Activated T-helper 2 cell treated with anti-CD3 and anti-CD28 coated beads, Interferon-gamma antibody, Interleukin-2, Interleukin-4, amounts not matched to agents 10 μg/mL and 5 μg/mL and 100 μg/mL, durations not matched to agents 14 hours and 24 hours and 36 hours (primary cell): ENCODE results near the gene ITPR3. TPM values are rescaled to one million over a fixed set of nuclear protein-coding genes. Genes with fewer than 3 reads are reported as not detected.

Source experiments
- DNase-seq: peaks from one replicate; pipeline ENCODE4 v3.0.0; 2021; ENCODE audit warnings: low spot score
- H3K27ac Mint-ChIP-seq: one replicate; pipeline ENCODE4 v1.8.0; 2021; ENCODE audit warnings: mixed read lengths
- H3K27me3 Mint-ChIP-seq: one replicate; pipeline ENCODE4 v1.8.0; 2021; ENCODE audit warnings: low read depth, mixed read lengths
- H3K36me3 Mint-ChIP-seq: one replicate; pipeline ENCODE4 v1.8.0; 2021; ENCODE audit warnings: low read depth, mixed read lengths
- H3K4me1 Mint-ChIP-seq: one replicate; pipeline ENCODE4 v1.8.0; 2021; ENCODE audit warnings: low read depth, mixed read lengths
- H3K4me3 Mint-ChIP-seq: one replicate; pipeline ENCODE4 v1.8.0; 2021; ENCODE audit warnings: low read depth, mild to moderate bottlenecking, moderate library complexity, mixed read lengths
- H3K9me3 Mint-ChIP-seq: one replicate; pipeline ENCODE4 v1.8.0; 2021; ENCODE audit warnings: mixed read lengths
- intact Hi-C: fragments of 100-400 bp; cut with micrococcal nuclease; formaldehyde crosslinking; loops from one replicate; pipeline ENCODE4 v1.15.1; 2023
- total RNA-seq: library from RNA; stranded (reverse); gene quantifications from 2 replicates; pipeline ENCODE4 v1.2.3, GENCODE V29; 2022

The ITPR3 gene
- total RNA-seq, 1 donor from 2014 or later = 41.7 TPM

GRCh38 chr6:33731035-33731434, 109.9 kb downstream of the ITPR3 start:
- Mint-ChIP-seq H3K36me3 (no peaks in the 10 kb centered on the region), H3K27me3 (peaks cover 1% of the 10 kb centered on the region), H3K4me3 (no peak overlapping the region), H3K27ac (no peak overlapping the region), H3K9me3 (no peaks in the 10 kb centered on the region), H3K4me1 (no peaks in the 10 kb centered on the region)
- intact Hi-C loops = no loop called here
- no peak for DNase-seq

- Mint-ChIP-seq H3K36me3 (no peaks in the 10 kb centered on the region), H3K27me3 (no peaks in the 10 kb centered on the region), H3K4me3 (no peak overlapping the region), H3K4me1 (no peaks in the 10 kb centered on the region), H3K27ac (no peak overlapping the region), H3K9me3 (no peaks in the 10 kb centered on the region)
- DNase-seq = no peak
- intact Hi-C loops = no loop called here
Observed at GRCh38 chr6:33731751-33732282, 110.7 kb downstream of the ITPR3 start.

GRCh38 chr6:33732385-33732784, 111.3 kb downstream of the ITPR3 start:
- H3K27ac Mint-ChIP-seq = no peak overlapping the region
- no peaks in the 10 kb centered on the region for H3K4me1 Mint-ChIP-seq
- no peaks in the 10 kb centered on the region for H3K27me3 Mint-ChIP-seq
- intact Hi-C loops = no loop called here
- no peaks in the 10 kb centered on the region for H3K36me3 Mint-ChIP-seq
- no peak overlapping the region for H3K4me3 Mint-ChIP-seq
- DNase-seq = no peak
- H3K9me3 Mint-ChIP-seq = no peaks in the 10 kb centered on the region

GRCh38 chr6:33732817-33733708, 111.9 kb downstream of the ITPR3 start:
- H3K27ac Mint-ChIP-seq = no peak overlapping the region
- DNase-seq = no peak
- intact Hi-C loops = no loop called here
- H3K4me1 Mint-ChIP-seq = no peaks in the 10 kb centered on the region
- no peak overlapping the region for H3K4me3 Mint-ChIP-seq
- H3K9me3 Mint-ChIP-seq = no peaks in the 10 kb centered on the region
- H3K27me3 Mint-ChIP-seq = no peaks in the 10 kb centered on the region
- H3K36me3 Mint-ChIP-seq = no peaks in the 10 kb centered on the region

- no peak overlapping the region for H3K4me3 Mint-ChIP-seq
- DNase-seq = no peak
- no peaks in the 10 kb centered on the region for H3K4me1 Mint-ChIP-seq
- no peaks in the 10 kb centered on the region for H3K9me3 Mint-ChIP-seq
- no peaks in the 10 kb centered on the region for H3K36me3 Mint-ChIP-seq
- no peaks in the 10 kb centered on the region for H3K27me3 Mint-ChIP-seq
- intact Hi-C loops = no loop called here
- H3K27ac Mint-ChIP-seq = no peak overlapping the region
Observed at GRCh38 chr6:33733709-33734007, 112.5 kb downstream of the ITPR3 start.

GRCh38 chr6:33735216-33735615, 114.1 kb downstream of the ITPR3 start:
- no peak for DNase-seq
- intact Hi-C loops = no loop called here
- no peaks in the 10 kb centered on the region for H3K36me3 Mint-ChIP-seq
- H3K4me1 Mint-ChIP-seq = no peaks in the 10 kb centered on the region
- H3K9me3 Mint-ChIP-seq = no peaks in the 10 kb centered on the region
- H3K4me3 Mint-ChIP-seq = no peak overlapping the region
- H3K27ac Mint-ChIP-seq = no peak overlapping the region
- no peaks in the 10 kb centered on the region for H3K27me3 Mint-ChIP-seq

GRCh38 chr6:33737267-33738026, 116.3 kb downstream of the ITPR3 start:
- Mint-ChIP-seq H3K27me3 (peaks cover 2% of the 10 kb centered on the region), H3K36me3 (no peaks in the 10 kb centered on the region), H3K9me3 (no peaks in the 10 kb centered on the region), H3K4me1 (no peaks in the 10 kb centered on the region), H3K27ac (no peak overlapping the region), H3K4me3 (no peak overlapping the region)
- no peak for DNase-seq
- intact Hi-C loops = no loop called here

GRCh38 chr6:33738153-33738552, 117.0 kb downstream of the ITPR3 start:
- Mint-ChIP-seq H3K4me3 (no peak overlapping the region), H3K9me3 (no peaks in the 10 kb centered on the region), H3K4me1 (no peaks in the 10 kb centered on the region), H3K27me3 (peaks cover 6% of the 10 kb centered on the region), H3K36me3 (no peaks in the 10 kb centered on the region), H3K27ac (no peak overlapping the region)
- no peak for DNase-seq
- intact Hi-C loops = no loop called here

- no peak overlapping the region for H3K4me3 Mint-ChIP-seq
- no peaks in the 10 kb centered on the region for H3K4me1 Mint-ChIP-seq
- peaks cover 10% of the 10 kb centered on the region for H3K27me3 Mint-ChIP-seq
- no peak for DNase-seq
- no peaks in the 10 kb centered on the region for H3K36me3 Mint-ChIP-seq
- H3K27ac Mint-ChIP-seq = no peak overlapping the region
- H3K9me3 Mint-ChIP-seq = no peaks in the 10 kb centered on the region
- intact Hi-C loops = no loop called here
Observed at GRCh38 chr6:33738879-33739278, 117.8 kb downstream of the ITPR3 start.

- Mint-ChIP-seq H3K27ac (no peak overlapping the region), H3K36me3 (no peaks in the 10 kb centered on the region), H3K4me3 (no peak overlapping the region), H3K9me3 (no peaks in the 10 kb centered on the region), H3K27me3 (peaks cover 14% of the 10 kb centered on the region), H3K4me1 (peaks cover 2% of the 10 kb centered on the region)
- intact Hi-C loops = no loop called here
- DNase-seq = no peak
Observed at GRCh38 chr6:33739571-33739970, 118.4 kb downstream of the ITPR3 start.

- DNase-seq = no peak
- Mint-ChIP-seq H3K9me3 (no peaks in the 10 kb centered on the region), H3K4me3 (no peak overlapping the region), H3K36me3 (no peaks in the 10 kb centered on the region), H3K27ac (no peak overlapping the region), H3K27me3 (peaks cover 14% of the 10 kb centered on the region), H3K4me1 (peaks cover 2% of the 10 kb centered on the region)
- intact Hi-C loops = no loop called here
Observed at GRCh38 chr6:33740204-33740608, 119.1 kb downstream of the ITPR3 start.

- Mint-ChIP-seq H3K4me1 (peaks cover 2% of the 10 kb centered on the region), H3K27me3 (peaks cover 14% of the 10 kb centered on the region), H3K9me3 (no peaks in the 10 kb centered on the region), H3K36me3 (no peaks in the 10 kb centered on the region), H3K27ac (no peak overlapping the region), H3K4me3 (no peak overlapping the region)
- intact Hi-C loops = no loop called here
- no peak for DNase-seq
Observed at GRCh38 chr6:33740794-33741193, 119.7 kb downstream of the ITPR3 start.

- DNase-seq = no peak
- H3K4me1 Mint-ChIP-seq = peaks cover 2% of the 10 kb centered on the region
- H3K4me3 Mint-ChIP-seq = no peak overlapping the region
- intact Hi-C loops = no loop called here
- peaks cover 14% of the 10 kb centered on the region for H3K27me3 Mint-ChIP-seq
- no peaks in the 10 kb centered on the region for H3K9me3 Mint-ChIP-seq
- H3K27ac Mint-ChIP-seq = no peak overlapping the region
- no peaks in the 10 kb centered on the region for H3K36me3 Mint-ChIP-seq
Observed at GRCh38 chr6:33742092-33742491, 121.0 kb downstream of the ITPR3 start.
